ENCODE results near the gene CHML. TPM values are rescaled to one million over a fixed set of nuclear protein-coding genes. Genes with fewer than 3 reads are reported as not detected.

CHML gene
- total and polyA plus RNA-seq, 2 of the 8 experiments (the other 6 are each of a cell fraction or from before 2014, with no cell fraction given), result 11.5 to 82.4 TPM

DNA sequence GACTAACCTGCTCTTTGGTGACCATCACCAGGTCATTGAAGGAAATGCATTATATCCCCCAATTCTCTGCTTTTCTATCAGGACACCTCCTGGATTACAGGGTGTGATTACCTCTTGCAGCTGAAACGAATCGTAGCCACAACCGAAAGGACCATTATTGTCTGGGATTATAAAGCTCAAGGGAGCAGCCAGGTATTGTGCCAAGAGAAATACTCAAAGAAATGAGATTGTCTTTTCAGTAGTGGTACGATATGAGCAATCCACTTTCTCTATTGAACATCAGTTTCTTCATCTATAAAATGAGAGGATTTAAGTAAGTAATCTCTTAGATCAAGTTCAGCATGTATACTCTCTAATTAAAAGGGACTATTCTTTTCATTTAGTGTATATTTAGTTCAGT is 39.2 kb upstream of the CHML start:
- Histone ChIP-seq H3K23me2 (ENCODE audit: low read depth, low read length) (no peaks in the 10 kb centered on the region), H2BK20ac (ENCODE audit: low read length) (no peak overlapping the region), H3K79me1 (ENCODE audit: low read depth, low read length) (no peaks in the 10 kb centered on the region), H3K4me2 (ENCODE audit: insufficient read depth in 1 of 2, low read depth in 2 of 2, low read length in 2 of 2) (no peak overlapping the region), H3K18ac (ENCODE audit: extremely low read depth, low read length) (no peak overlapping the region), H3K27ac (ENCODE audit: low read depth, low read length) (no peak overlapping the region), H4K5ac (ENCODE audit: insufficient read length, low read depth, low read length) (no peak overlapping the region), H4K91ac (replicated peaks; ENCODE audit: insufficient read length, low read length) (no peak overlapping the region), H3K27me3 (replicated peaks in 1 of 4; ENCODE audit: control insufficient read depth in 3 of 4, extremely low read depth in 1 of 4, insufficient read depth in 3 of 4, low read length in 3 of 4) (no peaks in the 10 kb centered on the region), H3K14ac (ENCODE audit: insufficient read length) (no peak overlapping the region), H2AFZ (ENCODE audit: low read length) (no peak overlapping the region), H2BK120ac (replicated peaks; ENCODE audit: low read depth, low read length) (no peak overlapping the region), H3K9me3 (ENCODE audit: insufficient read depth in 2 of 2, low read depth in 1 of 2, low read length in 1 of 2) (no peaks in the 10 kb centered on the region), H3K79me2 (ENCODE audit: control insufficient read depth in 1 of 2, insufficient read depth in 2 of 2, low read length in 2 of 2) (no peaks in the 10 kb centered on the region), H3K36me3 (ENCODE audit: control insufficient read depth in 2 of 4, insufficient read depth in 4 of 4, low read length in 3 of 4) (no peaks in the 10 kb centered on the region), H4K8ac (ENCODE audit: extremely low read depth, insufficient read depth, low read length) (no peak overlapping the region), H4K20me1 (replicated peaks in 1 of 2; ENCODE audit: control insufficient read depth in 1 of 2, insufficient read depth in 2 of 2, low read length in 2 of 2) (peaks cover 0 to 2% of the 10 kb centered on the region in 2 experiments), H3K23ac (ENCODE audit: insufficient read length) (no peak overlapping the region), H3K56ac (replicated peaks; ENCODE audit: insufficient read length, low read depth, low read length) (no peak overlapping the region), H2BK15ac (ENCODE audit: low read length) (no peak overlapping the region), H3K4ac (replicated peaks; ENCODE audit: insufficient read length, low read depth, low read length) (no peak overlapping the region), H2AK5ac (ENCODE audit: low read depth, low read length) (no peak overlapping the region), H2BK5ac (ENCODE audit: low read depth, low read length) (no peak overlapping the region), H3K4me3 (ENCODE audit: extremely low read depth in 1 of 4, insufficient read depth in 2 of 4, low read depth in 3 of 4, low read length in 4 of 4) (no peak overlapping the region), H2BK12ac (ENCODE audit: low read depth, low read length) (no peak overlapping the region), H3K4me1 (replicated peaks in 1 of 4; ENCODE audit: control insufficient read depth in 3 of 4, insufficient read depth in 4 of 4, low read length in 3 of 4) (no peaks in the 10 kb centered on the region), H3K9ac (replicated peaks in 1 of 4; ENCODE audit: extremely low read depth in 1 of 4, low read depth in 3 of 4, low read length in 3 of 4) (no peak overlapping the region)
- no peak for TF ChIP-seq ASH2L (IDR thresholded peaks at IDR 0.05; ENCODE audit: low read length)
- no peak for TF ChIP-seq TEAD4 (IDR thresholded peaks at IDR 0.05; ENCODE audit: low read depth, low read length)
- no peak for TF ChIP-seq KDM5A (IDR thresholded peaks at IDR 0.05; ENCODE audit: low read length)
- no peak for TF ChIP-seq SIN3A (conservative IDR thresholded peaks at IDR 0.05 in 1 of 2, IDR thresholded peaks at IDR 0.05 in 1 of 2; ENCODE audit: low read depth in 1 of 2, low read length in 2 of 2)
- no peak for TF ChIP-seq SRF (IDR thresholded peaks at IDR 0.05; ENCODE audit: low read depth, low read length)
- TF ChIP-seq GABPA (IDR thresholded peaks at IDR 0.05; ENCODE audit: borderline replicate concordance, insufficient read depth, low read length), result no peak
- TF ChIP-seq SP2 (IDR thresholded peaks at IDR 0.05; ENCODE audit: low read length), result no peak
- no peak for TF ChIP-seq EZH2 (IDR thresholded peaks at IDR 0.05; ENCODE audit: low read depth, low read length, severe bottlenecking)
- TF ChIP-seq RAD21 (IDR thresholded peaks at IDR 0.05 in 1 of 2, conservative IDR thresholded peaks at IDR 0.05 in 1 of 2; ENCODE audit: low read depth in 2 of 2, low read length in 2 of 2), result no peak
- TF ChIP-seq RFX5 (IDR thresholded peaks at IDR 0.05; ENCODE audit: borderline replicate concordance, low read depth, low read length), result no peak
- FAIRE-seq (no peak), DNase-seq (ENCODE audit: low read depth in 1 of 2, low spot score in 2 of 2) (no peak)
- ChIA-PET POLR2A (ENCODE audit: partially characterized antibody) (no interaction called here), CTCF (ENCODE audit: partially characterized antibody) (no interaction called here)
- WGBS, 2 experiments (ENCODE audit: extremely low coverage in 1 of 2, insufficient coverage in 1 of 2, insufficient read length in 1 of 2, insufficient replicate concordance in 2 of 2, low coverage in 1 of 2, low lambda C conversion rate in 2 of 2, missing lambda C conversion rate in 1 of 2), result 95% methylated on average over 4 of the region's 4 CpGs; no CpG with 5 or more reads in 1 of the 2 experiments

Measured in H1 (cell line).